Vagina (tissue), 2 donors: ENCODE measurements around the gene SLC25A21.

ENCODE experiments used
- POLR2A ChIP-seq, 2 donors: fragments of 450-650 bp; IDR thresholded peaks; one replicate each; pipeline ENCODE4 v1.6.1; 2017; ENCODE audit warnings: antibody characterized with exemption in 2 of 2, mild to moderate bottlenecking in 2 of 2, moderate library complexity in 2 of 2
- POLR2AphosphoS5 ChIP-seq, 2 donors: sonication (generic); formaldehyde crosslinking; IDR thresholded peaks; one replicate each; pipeline ENCODE4 v1.9.0; 2017; ENCODE audit warnings: antibody characterized with exemption in 2 of 2, mild to moderate bottlenecking in 2 of 2, low read depth in 1 of 2; ENCODE audit not compliant: insufficient read depth in 1 of 2
- TF ChIP-seq, protein P1 (sequence below), 3 experiments: fragments of 450-650 bp in 2 of 3; fragments of 200-600 bp in 1 of 3; sonication (generic) in 1 of 3; IDR thresholded peaks; one replicate each; pipeline ENCODE4 v1.5.1; 2017 to 2019; ENCODE audit warnings: antibody characterized with exemption in 3 of 3, mild to moderate bottlenecking in 2 of 3, moderate library complexity in 2 of 3

DNA sequence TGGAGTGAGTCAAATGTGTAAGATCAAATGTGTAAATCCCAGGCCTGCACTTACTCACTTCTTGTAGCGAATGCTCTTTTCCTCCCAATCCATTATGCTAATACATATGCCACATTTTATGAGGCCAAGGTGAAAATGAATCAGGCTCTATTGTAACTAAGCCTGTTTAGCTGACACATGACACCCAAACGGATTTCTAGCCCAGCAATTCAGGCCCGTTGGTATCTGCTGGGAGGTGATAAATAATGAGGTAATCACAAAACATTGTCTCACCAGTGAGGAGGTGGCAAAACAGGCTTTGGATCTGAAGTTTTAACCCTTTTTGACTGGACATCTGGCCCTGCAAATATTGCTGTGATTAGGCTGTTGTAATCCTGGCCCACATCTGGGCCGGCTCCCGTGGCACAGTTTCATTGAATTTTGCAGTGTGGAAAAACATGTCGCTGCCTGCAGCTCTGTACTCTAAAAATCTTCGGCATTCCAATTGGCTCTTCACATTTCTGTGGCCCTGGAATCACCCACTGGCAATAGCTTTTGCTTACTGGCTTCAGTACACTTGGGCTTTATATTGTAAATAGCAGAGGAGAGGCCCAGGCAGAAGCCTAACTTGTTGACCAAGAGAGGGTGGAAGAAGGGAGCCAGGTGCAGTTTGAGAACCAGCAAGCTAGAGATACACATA lies 404.7 kb downstream of the SLC25A21 start:
- TF ChIP-seq, protein P1, sequence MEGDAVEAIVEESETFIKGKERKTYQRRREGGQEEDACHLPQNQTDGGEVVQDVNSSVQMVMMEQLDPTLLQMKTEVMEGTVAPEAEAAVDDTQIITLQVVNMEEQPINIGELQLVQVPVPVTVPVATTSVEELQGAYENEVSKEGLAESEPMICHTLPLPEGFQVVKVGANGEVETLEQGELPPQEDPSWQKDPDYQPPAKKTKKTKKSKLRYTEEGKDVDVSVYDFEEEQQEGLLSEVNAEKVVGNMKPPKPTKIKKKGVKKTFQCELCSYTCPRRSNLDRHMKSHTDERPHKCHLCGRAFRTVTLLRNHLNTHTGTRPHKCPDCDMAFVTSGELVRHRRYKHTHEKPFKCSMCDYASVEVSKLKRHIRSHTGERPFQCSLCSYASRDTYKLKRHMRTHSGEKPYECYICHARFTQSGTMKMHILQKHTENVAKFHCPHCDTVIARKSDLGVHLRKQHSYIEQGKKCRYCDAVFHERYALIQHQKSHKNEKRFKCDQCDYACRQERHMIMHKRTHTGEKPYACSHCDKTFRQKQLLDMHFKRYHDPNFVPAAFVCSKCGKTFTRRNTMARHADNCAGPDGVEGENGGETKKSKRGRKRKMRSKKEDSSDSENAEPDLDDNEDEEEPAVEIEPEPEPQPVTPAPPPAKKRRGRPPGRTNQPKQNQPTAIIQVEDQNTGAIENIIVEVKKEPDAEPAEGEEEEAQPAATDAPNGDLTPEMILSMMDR (IDR thresholded peaks at IDR 0.05): no peak
- no peak for TF ChIP-seq POLR2A (IDR thresholded peaks at IDR 0.05)
- no peak for TF ChIP-seq POLR2AphosphoS5 (IDR thresholded peaks at IDR 0.05; ENCODE audit: insufficient read depth in 1 of 2, low read depth in 1 of 2)
